ENCODE data around the gene GPR135.
A peak's percentile ranks its signal among the peaks of the same experiment; 100 is the strongest.

The GPR135 gene

GRCh38 chr14:59507063-59507751 is 42.0 kb upstream of the GPR135 start:
- TF ChIP-seq CTCF (IDR thresholded peaks at IDR 0.05) = peak; percentile 43
- Histone ChIP-seq H3K4me3 (no peak overlapping the region), H3K27ac (no peak overlapping the region)
- no peak for DNase-seq (ENCODE audit: low spot score)

GRCh38 chr14:59503256-59503655 is 38.1 kb upstream of the GPR135 start:
- Histone ChIP-seq H3K27ac (no peak overlapping the region), H3K4me3 (no peak overlapping the region)
- no peak for DNase-seq (ENCODE audit: low spot score)
- no peak for TF ChIP-seq CTCF (IDR thresholded peaks at IDR 0.05)

- DNase-seq (ENCODE audit: low spot score) = no peak
- Histone ChIP-seq H3K27ac (no peak overlapping the region), H3K4me3 (no peak overlapping the region)
- TF ChIP-seq CTCF (IDR thresholded peaks at IDR 0.05) = no peak
Measured at GRCh38 chr14:59500732-59501131, 35.6 kb upstream of the GPR135 start.

GRCh38 chr14:59492384-59492783 is 27.2 kb upstream of the GPR135 start:
- no peak for DNase-seq (ENCODE audit: low spot score)
- Histone ChIP-seq H3K4me3 (no peak overlapping the region), H3K27ac (no peak overlapping the region)
- no peak for TF ChIP-seq CTCF (IDR thresholded peaks at IDR 0.05)

- no peak for DNase-seq (ENCODE audit: low spot score)
- Histone ChIP-seq H3K27ac (no peak overlapping the region), H3K4me3 (no peak overlapping the region)
- no peak for TF ChIP-seq CTCF (IDR thresholded peaks at IDR 0.05)
Measured at GRCh38 chr14:59490756-59491155, 25.6 kb upstream of the GPR135 start.

- no peak for DNase-seq (ENCODE audit: low spot score)
- Histone ChIP-seq H3K27ac (peak overlapping the region; percentile 96), H3K4me3 (peak overlapping the region; percentile 94)
- no peak for TF ChIP-seq CTCF (IDR thresholded peaks at IDR 0.05)
Measured at GRCh38 chr14:59484639-59485175, 19.5 kb upstream of the GPR135 start.
